ENCODE measurements around the gene LPGAT1. TPM values are rescaled to one million over a fixed set of nuclear protein-coding genes. Genes with fewer than 3 reads are reported as not detected.

Gene LPGAT1
- total RNA-seq, 4 donors from 2014 or later: 19.3 to 345 (median 37.4) TPM

DNA sequence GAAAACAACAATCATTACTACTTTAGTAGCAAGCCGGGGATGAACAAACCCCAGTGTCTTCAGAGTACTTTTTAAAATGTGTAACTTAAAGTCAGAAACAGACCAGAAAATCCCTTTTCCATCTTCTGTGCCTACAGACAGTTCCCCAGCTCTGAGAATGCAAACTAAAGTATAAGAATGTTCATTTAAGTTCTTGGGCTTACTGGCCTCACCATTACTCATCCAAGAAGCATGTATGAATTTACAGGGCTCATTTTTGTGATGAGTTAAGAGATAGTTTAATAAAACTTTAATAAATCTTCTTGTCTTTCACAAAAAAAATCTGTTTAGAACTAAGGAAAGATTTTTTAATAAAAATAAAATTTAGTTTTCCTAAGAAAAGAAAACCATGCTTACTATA, 4.6 kb downstream of the LPGAT1 start:
- intact Hi-C loops (cut with DNase I; ENCODE audit: low total_unique reads): no loop called here
- Histone ChIP-seq H3K4me1 (peaks cover 2 to 26% (median 11%) of the 10 kb centered on the region in 4 donors), H3K36me3 (no peaks in the 10 kb centered on the region), H3K4me3 (no peak overlapping the region), H3K9me3 (no peaks in the 10 kb centered on the region), H3K27me3 (no peaks in the 10 kb centered on the region), H3K27ac (no peak overlapping the region)
- TF ChIP-seq, protein P1, sequence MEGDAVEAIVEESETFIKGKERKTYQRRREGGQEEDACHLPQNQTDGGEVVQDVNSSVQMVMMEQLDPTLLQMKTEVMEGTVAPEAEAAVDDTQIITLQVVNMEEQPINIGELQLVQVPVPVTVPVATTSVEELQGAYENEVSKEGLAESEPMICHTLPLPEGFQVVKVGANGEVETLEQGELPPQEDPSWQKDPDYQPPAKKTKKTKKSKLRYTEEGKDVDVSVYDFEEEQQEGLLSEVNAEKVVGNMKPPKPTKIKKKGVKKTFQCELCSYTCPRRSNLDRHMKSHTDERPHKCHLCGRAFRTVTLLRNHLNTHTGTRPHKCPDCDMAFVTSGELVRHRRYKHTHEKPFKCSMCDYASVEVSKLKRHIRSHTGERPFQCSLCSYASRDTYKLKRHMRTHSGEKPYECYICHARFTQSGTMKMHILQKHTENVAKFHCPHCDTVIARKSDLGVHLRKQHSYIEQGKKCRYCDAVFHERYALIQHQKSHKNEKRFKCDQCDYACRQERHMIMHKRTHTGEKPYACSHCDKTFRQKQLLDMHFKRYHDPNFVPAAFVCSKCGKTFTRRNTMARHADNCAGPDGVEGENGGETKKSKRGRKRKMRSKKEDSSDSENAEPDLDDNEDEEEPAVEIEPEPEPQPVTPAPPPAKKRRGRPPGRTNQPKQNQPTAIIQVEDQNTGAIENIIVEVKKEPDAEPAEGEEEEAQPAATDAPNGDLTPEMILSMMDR (IDR thresholded peaks at IDR 0.05): no peak
- TF ChIP-seq EP300 (IDR thresholded peaks at IDR 0.05; ENCODE audit: low read depth) (no peak), POLR2AphosphoS5 (IDR thresholded peaks at IDR 0.05) (no peak), POLR2A (IDR thresholded peaks at IDR 0.05) (no peak)
- in situ Hi-C loops (cut with MboI; ENCODE audit: low pct_ligation_motif_present in 1 of 4, low pct_unique_long_range_greater_than_20kb in 1 of 4, low sequenced_read_pairs in 3 of 4): no loop called here
- DNase-seq: no peak
- WGBS, 2 donors (ENCODE audit: low coverage in 1 of 2): 88 to 100% methylated on average over 1 of the region's 1 CpG

DNA sequence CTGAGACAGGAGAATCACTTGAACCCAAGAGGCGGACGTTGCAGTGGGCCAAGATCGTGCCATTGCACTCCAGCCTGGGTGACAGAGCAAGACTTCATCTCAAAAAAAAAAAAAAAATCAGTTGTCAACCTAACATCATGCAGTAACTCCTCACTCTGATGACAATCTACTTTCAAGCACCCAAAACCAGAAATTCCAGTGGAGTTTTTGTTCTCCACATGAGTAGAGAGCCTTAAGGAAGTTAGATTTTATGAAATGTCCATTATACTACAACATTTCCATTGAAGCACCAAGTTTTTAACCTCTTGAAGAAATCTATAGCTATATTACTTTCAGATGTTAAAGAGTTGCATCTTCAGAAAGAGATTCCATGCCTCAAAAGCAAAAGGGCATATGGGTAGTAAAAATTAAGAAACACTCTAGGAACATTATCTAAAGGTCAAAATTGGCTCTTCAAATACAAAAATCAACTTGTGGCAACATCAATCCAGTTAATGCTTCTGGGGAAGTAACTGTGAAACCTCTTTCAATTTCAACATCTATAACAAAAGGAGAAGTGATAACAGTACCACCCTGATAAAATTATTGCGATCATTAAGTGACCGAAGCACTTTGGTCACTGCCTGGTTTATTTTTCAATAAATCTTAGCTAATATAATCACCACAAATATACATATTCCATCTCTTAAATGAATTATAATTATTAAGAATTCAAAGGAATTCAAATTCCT, 7.7 kb downstream of the LPGAT1 start:
- H3K4me3 ChIP-seq: no peak overlapping the region
- TF ChIP-seq EP300 (IDR thresholded peaks at IDR 0.05; ENCODE audit: low read depth): no peak
- TF ChIP-seq, protein P1 (IDR thresholded peaks at IDR 0.05): no peak
- no peak for TF ChIP-seq POLR2AphosphoS5 (IDR thresholded peaks at IDR 0.05)
- TF ChIP-seq POLR2A (IDR thresholded peaks at IDR 0.05): no peak
- in situ Hi-C loops (cut with MboI; ENCODE audit: low pct_ligation_motif_present in 1 of 4, low pct_unique_long_range_greater_than_20kb in 1 of 4, low sequenced_read_pairs in 3 of 4) (no loop called here), intact Hi-C loops (cut with DNase I; ENCODE audit: low total_unique reads) (no loop called here)
- peaks cover 0 to 6% (median 3%) of the 10 kb centered on the region in 4 donors for H3K4me1 ChIP-seq
- no peak for DNase-seq
- no peak overlapping the region for H3K27ac ChIP-seq
- no peaks in the 10 kb centered on the region for H3K9me3 ChIP-seq
- WGBS, 2 donors (ENCODE audit: low coverage in 1 of 2): 95 to 100% methylated on average over 2 to 5 of the region's 5 CpGs
- H3K27me3 ChIP-seq: no peaks in the 10 kb centered on the region
- no peaks in the 10 kb centered on the region for H3K36me3 ChIP-seq

DNA sequence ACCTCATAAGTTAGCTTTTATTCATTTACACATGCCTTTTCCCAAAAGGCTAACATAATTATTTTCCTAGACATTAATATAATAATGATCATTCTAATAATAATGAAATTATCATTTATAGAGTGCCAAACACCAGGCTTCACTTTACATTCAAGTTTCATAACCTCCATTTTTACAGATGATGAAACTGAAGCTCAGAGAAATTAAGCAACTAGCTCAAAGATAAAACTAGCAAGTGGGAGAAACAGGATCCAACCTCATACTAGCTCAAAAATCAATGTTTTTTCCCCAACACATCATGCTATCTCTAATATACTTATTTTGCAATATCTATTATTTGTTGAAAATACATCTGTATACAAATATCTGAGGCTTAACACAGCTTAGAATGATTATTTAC, 14.0 kb downstream of the LPGAT1 start:
- in situ Hi-C loops (cut with MboI; ENCODE audit: low pct_ligation_motif_present in 1 of 4, low pct_unique_long_range_greater_than_20kb in 1 of 4, low sequenced_read_pairs in 3 of 4): no loop called here
- TF ChIP-seq POLR2AphosphoS5 (IDR thresholded peaks at IDR 0.05) (no peak), EP300 (IDR thresholded peaks at IDR 0.05; ENCODE audit: low read depth) (no peak), POLR2A (IDR thresholded peaks at IDR 0.05) (no peak)
- TF ChIP-seq, protein P1 (IDR thresholded peaks at IDR 0.05): no peak
- Histone ChIP-seq H3K27me3 (no peaks in the 10 kb centered on the region), H3K36me3 (no peaks in the 10 kb centered on the region), H3K9me3 (no peaks in the 10 kb centered on the region), H3K4me3 (no peak overlapping the region), H3K4me1 (peaks cover 0 to 4% (median 0%) of the 10 kb centered on the region in 4 donors), H3K27ac (no peak overlapping the region)
- no peak for DNase-seq
- intact Hi-C loops (cut with DNase I; ENCODE audit: low total_unique reads): no loop called here

GRCh38 chr1:211814313-211814712, 16.2 kb downstream of the LPGAT1 start:
- intact Hi-C loops (cut with DNase I; ENCODE audit: low total_unique reads) (no loop called here), in situ Hi-C loops (cut with MboI; ENCODE audit: low pct_ligation_motif_present in 1 of 4, low pct_unique_long_range_greater_than_20kb in 1 of 4, low sequenced_read_pairs in 3 of 4) (no loop called here)
- DNase-seq: no peak
- Histone ChIP-seq H3K27ac (no peak overlapping the region), H3K4me3 (no peak overlapping the region), H3K36me3 (no peaks in the 10 kb centered on the region), H3K4me1 (peaks cover 0 to 4% (median 0%) of the 10 kb centered on the region in 4 donors), H3K27me3 (no peaks in the 10 kb centered on the region), H3K9me3 (no peaks in the 10 kb centered on the region)
- 92 to 100% methylated on average over 1 of the region's 1 CpG for WGBS, 2 donors (ENCODE audit: low coverage in 1 of 2)
- TF ChIP-seq EP300 (IDR thresholded peaks at IDR 0.05; ENCODE audit: low read depth) (no peak), POLR2AphosphoS5 (IDR thresholded peaks at IDR 0.05) (no peak), POLR2A (IDR thresholded peaks at IDR 0.05) (no peak)
- TF ChIP-seq, protein P1 (IDR thresholded peaks at IDR 0.05): no peak

Measured in transverse colon (tissue), 4 donors.